ENCODE measurements around the gene RUBCNL.

DNA sequence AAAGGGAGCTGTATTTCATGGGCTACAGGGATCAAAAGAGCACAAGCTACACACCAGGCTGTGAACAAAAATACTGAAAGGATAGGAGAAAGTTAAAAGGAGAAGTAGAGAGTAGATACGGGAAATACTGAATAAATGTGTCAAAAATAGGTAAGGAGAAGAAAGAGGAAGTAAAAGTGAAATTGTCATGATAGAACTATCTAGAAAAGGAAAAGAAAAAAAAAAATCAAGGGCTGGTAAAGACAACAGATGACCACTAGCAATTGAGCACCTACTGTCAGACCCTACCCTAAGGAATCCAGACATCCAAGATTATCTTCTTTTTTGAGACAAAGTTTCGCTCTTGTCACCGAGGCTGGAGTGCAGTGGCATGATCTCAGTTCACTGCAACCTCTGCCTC is 4.8 kb downstream of the RUBCNL start:
- no peak for TF ChIP-seq POLR2A (IDR thresholded peaks at IDR 0.05)
- TF ChIP-seq, protein P1, sequence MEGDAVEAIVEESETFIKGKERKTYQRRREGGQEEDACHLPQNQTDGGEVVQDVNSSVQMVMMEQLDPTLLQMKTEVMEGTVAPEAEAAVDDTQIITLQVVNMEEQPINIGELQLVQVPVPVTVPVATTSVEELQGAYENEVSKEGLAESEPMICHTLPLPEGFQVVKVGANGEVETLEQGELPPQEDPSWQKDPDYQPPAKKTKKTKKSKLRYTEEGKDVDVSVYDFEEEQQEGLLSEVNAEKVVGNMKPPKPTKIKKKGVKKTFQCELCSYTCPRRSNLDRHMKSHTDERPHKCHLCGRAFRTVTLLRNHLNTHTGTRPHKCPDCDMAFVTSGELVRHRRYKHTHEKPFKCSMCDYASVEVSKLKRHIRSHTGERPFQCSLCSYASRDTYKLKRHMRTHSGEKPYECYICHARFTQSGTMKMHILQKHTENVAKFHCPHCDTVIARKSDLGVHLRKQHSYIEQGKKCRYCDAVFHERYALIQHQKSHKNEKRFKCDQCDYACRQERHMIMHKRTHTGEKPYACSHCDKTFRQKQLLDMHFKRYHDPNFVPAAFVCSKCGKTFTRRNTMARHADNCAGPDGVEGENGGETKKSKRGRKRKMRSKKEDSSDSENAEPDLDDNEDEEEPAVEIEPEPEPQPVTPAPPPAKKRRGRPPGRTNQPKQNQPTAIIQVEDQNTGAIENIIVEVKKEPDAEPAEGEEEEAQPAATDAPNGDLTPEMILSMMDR (IDR thresholded peaks at IDR 0.05): no peak

Data from body of pancreas (tissue), 4 donors.